ENCODE results near the gene ERF. TPM values are rescaled to one million over a fixed set of nuclear protein-coding genes. Genes with fewer than 3 reads are reported as not detected.

The ERF gene
- total and polyA plus RNA-seq, 10 of the 15 experiments (the other 5 are each of a cell fraction or from before 2014, with no cell fraction given) = 0.02 to 51.8 (median 14.4) TPM

- RAD21 ChIA-PET (ENCODE audit: unreplicated experiment) = interaction anchor here (0.9 to 1.2 kb wide), 4 partner anchors 20 to 173 kb away, joined by 3 to 4 read pairs (median 4); no protein-coding TSS in a partner anchor
- H2AFZ ChIP-seq (ENCODE audit: control insufficient read depth, low read depth, low read length) = peak within 1 kb of the TSS; percentile 98
- H4K20me1 ChIP-seq (ENCODE audit: control insufficient read depth, insufficient read depth) = no peaks in the 10 kb centered on the region
- H3K79me2 ChIP-seq (ENCODE audit: control insufficient read depth, insufficient read depth, low read length) = no peaks in the 10 kb centered on the region; the same call in 1 of the 2 replicates
- intact Hi-C loops (cut with micrococcal nuclease; ENCODE audit: unreplicated experiment) (no loop called here), in situ Hi-C loops (cut with MboI) (no loop called here)
- peak within 1 kb of the TSS; percentile 71 for H3K4me3 ChIP-seq
- H3K9ac ChIP-seq (ENCODE audit: control insufficient read depth, insufficient read depth, low read length) = peak within 1 kb of the TSS; percentile 75
- peak; percentile 59 for ATAC-seq
- POLR2A ChIA-PET = interaction anchor here (1.0 kb wide), 1 partner anchor 82 kb away, joined by 5 read pairs; the partner anchor contains the start of gene ZNF526
- peak within 1 kb of the TSS; percentile 96 for H3K4me2 ChIP-seq (ENCODE audit: control insufficient read depth, insufficient read depth)
- H3K4me1 ChIP-seq (ENCODE audit: control insufficient read depth, insufficient read depth, low read length) = peaks cover 7% of the 10 kb centered on the region
- no peak for FAIRE-seq
- 5% methylated on average over 21 of the region's 21 CpGs for WGBS (ENCODE audit: insufficient coverage, insufficient replicate concordance, low lambda C conversion rate, missing lambda C conversion rate)
- no peaks in the 10 kb centered on the region for H3K27me3 ChIP-seq (replicated peaks in 1 of 2; ENCODE audit: control insufficient read depth in 2 of 2, insufficient read depth in 2 of 2, low read length in 1 of 2)
- BruUV-seq (replicated peaks) = TSS peak; percentile 84
- H3K27ac ChIP-seq (ENCODE audit: control insufficient read depth, insufficient read depth) = peak within 1 kb of the TSS; percentile 61
- no peak for DNase-seq (ENCODE audit: low read depth, low spot score)
- no peaks in the 10 kb centered on the region for H3K9me3 ChIP-seq (replicated peaks; ENCODE audit: control insufficient read depth, insufficient read depth, low read length)
- CTCF ChIA-PET = interaction anchor here (1.4 to 1.7 kb wide), 2 partner anchors 169 to 193 kb away, joined by 6 read pairs; partner anchors contain the start of gene POU2F2
- TF ChIP-seq SRF (IDR thresholded peaks at IDR 0.05; ENCODE audit: low read depth in 2 of 2, low read length in 2 of 2) (no peak), BMI1 (IDR thresholded peaks at IDR 0.05; ENCODE audit: borderline replicate concordance) (no peak), CBX3 (IDR thresholded peaks at IDR 0.05; ENCODE audit: borderline replicate concordance, low read depth) (no peak), CREM (IDR thresholded peaks at IDR 0.05; ENCODE audit: low read depth) (no peak), CREB1 (IDR thresholded peaks at IDR 0.05; ENCODE audit: low read depth) (no peak), RBBP5 (conservative IDR thresholded peaks at IDR 0.05) (no peak), FOXM1 (IDR thresholded peaks at IDR 0.05; ENCODE audit: low read depth, low read length) (no peak), NR2C1 (IDR thresholded peaks at IDR 0.05) (no peak), FOS (IDR thresholded peaks at IDR 0.05; ENCODE audit: borderline replicate concordance, extremely low read depth, insufficient read length) (no peak)
- SMC1A ChIA-PET (ENCODE audit: uncharacterized antibody, unreplicated experiment) = interaction anchor here (1.0 to 1.3 kb wide), 2 partner anchors 22 to 59 kb away, joined by 3 to 4 read pairs; partner anchors contain the start of gene GSK3A
- H3K36me3 ChIP-seq (ENCODE audit: control insufficient read depth in 2 of 2, insufficient read depth in 2 of 2, low read length in 1 of 2) = 0 out of 4 replicates have a peak, but pooled peaks cover 0 to under 1% of the 10 kb centered on the region in 2 experiments
These were observed 46.8 kb upstream of the ERF start, which contains the start of gene PRR19 for GRCh38 chr19:42301646-42302203. Gene PRR19, plus strand, starts transcription at chr19:42302132. Its CDS starts 7,453 bp downstream, at chr19:42309585.
